Skeletal muscle cell (primary cell): Measurements from ENCODE around the gene ITPK1.

Experiments used
- DNase-seq: peaks from one replicate; pipeline ENCODE4 v3.0.0-alpha.2; 2010; ENCODE audit warnings: low read depth
- H3K4me3 ChIP-seq: 2 replicates; pipeline ENCODE4 v1.5.1; 2011; ENCODE audit warnings: low read depth, mild to moderate bottlenecking, control low read depth, low read length, moderate library complexity

The ITPK1 gene

GRCh38 chr14:92938235-92938875 lies 177.4 kb downstream of the ITPK1 start:
- no peak for DNase-seq
- H3K4me3 ChIP-seq, result no peak overlapping the region

- H3K4me3 ChIP-seq, result no peak overlapping the region
- DNase-seq, result no peak
Measured at GRCh38 chr14:92937051-92937937, 178.4 kb downstream of the ITPK1 start.

- DNase-seq, result no peak
- no peak overlapping the region for H3K4me3 ChIP-seq
Measured at GRCh38 chr14:92936085-92936484, 179.6 kb downstream of the ITPK1 start.

GRCh38 chr14:92935446-92935845 lies 180.3 kb downstream of the ITPK1 start:
- no peak for DNase-seq
- H3K4me3 ChIP-seq, result no peak overlapping the region

GRCh38 chr14:92934196-92935085 lies 181.3 kb downstream of the ITPK1 start:
- DNase-seq, result no peak
- H3K4me3 ChIP-seq, result no peak overlapping the region

- no peak for DNase-seq
- H3K4me3 ChIP-seq, result no peak overlapping the region
Measured at GRCh38 chr14:92933481-92933880, 182.2 kb downstream of the ITPK1 start.

- DNase-seq, result no peak
- H3K4me3 ChIP-seq, result no peak overlapping the region
Measured at GRCh38 chr14:92932448-92933395, 183.0 kb downstream of the ITPK1 start.

- no peak for DNase-seq
- H3K4me3 ChIP-seq, result no peak overlapping the region
Measured at GRCh38 chr14:92931681-92932447, 183.9 kb downstream of the ITPK1 start.

- no peak for DNase-seq
- no peak overlapping the region for H3K4me3 ChIP-seq
Measured at GRCh38 chr14:92930737-92931602, 184.8 kb downstream of the ITPK1 start.

- H3K4me3 ChIP-seq, result no peak overlapping the region
- DNase-seq, result no peak
Measured at GRCh38 chr14:92929689-92930608, 185.8 kb downstream of the ITPK1 start.

GRCh38 chr14:92928961-92929688 lies 186.6 kb downstream of the ITPK1 start:
- DNase-seq, result no peak
- H3K4me3 ChIP-seq, result no peak overlapping the region

GRCh38 chr14:92928258-92928629 lies 187.5 kb downstream of the ITPK1 start:
- no peak overlapping the region for H3K4me3 ChIP-seq
- DNase-seq, result no peak

GRCh38 chr14:92927349-92928257 lies 188.1 kb downstream of the ITPK1 start:
- no peak overlapping the region for H3K4me3 ChIP-seq
- DNase-seq, result no peak

GRCh38 chr14:92926931-92927330 lies 188.8 kb downstream of the ITPK1 start:
- H3K4me3 ChIP-seq, result no peak overlapping the region
- no peak for DNase-seq
